Esophagus (tissue), 2 donors: ENCODE measurements around the gene CLDN16. TPM values are rescaled to one million over a fixed set of nuclear protein-coding genes. Genes with fewer than 3 reads are reported as not detected.

ENCODE experiments used
- H3K27ac ChIP-seq, 2 donors: one replicate each; pipeline ENCODE4 v1.5.1; 2013; ENCODE audit warnings: low read depth in 2 of 2, mild to moderate bottlenecking in 2 of 2, inconsistent platforms in 1 of 2, low read length in 1 of 2, moderate library complexity in 1 of 2
- H3K27me3 ChIP-seq, 2 donors: one replicate each; pipeline ENCODE4 v1.6.1; 2013; ENCODE audit warnings: low read length in 2 of 2, control low read depth in 1 of 2, mild to moderate bottlenecking in 1 of 2; ENCODE audit not compliant: insufficient read depth in 2 of 2, control insufficient read depth in 1 of 2
- H3K36me3 ChIP-seq, 2 donors: one replicate each; pipeline ENCODE4 v1.6.1; 2013; ENCODE audit warnings: low read length in 1 of 2; ENCODE audit not compliant: control insufficient read depth in 2 of 2, insufficient read depth in 2 of 2
- H3K4me1 ChIP-seq, 2 donors: one replicate each; pipeline ENCODE4 v1.6.1; 2013; ENCODE audit warnings: low read length in 1 of 2; ENCODE audit not compliant: control insufficient read depth in 2 of 2, insufficient read depth in 2 of 2
- H3K4me3 ChIP-seq, 2 donors: one replicate each; pipeline ENCODE4 v1.5.1; 2013; ENCODE audit warnings: low read length in 2 of 2, mild to moderate bottlenecking in 2 of 2, low read depth in 1 of 2, moderate library complexity in 1 of 2
- H3K9me3 ChIP-seq, 2 donors: one replicate each; pipeline ENCODE4 v1.6.1; 2013; ENCODE audit warnings: mild to moderate bottlenecking in 2 of 2, low read depth in 1 of 2, low read length in 1 of 2, moderate library complexity in 1 of 2; ENCODE audit not compliant: control insufficient read depth in 2 of 2, insufficient read depth in 1 of 2
- WGBS, 2 donors: extraction: QIAGEN DNeasy Blood & Tissue Kit; methylation state at CpG; one replicate each; pipeline ENCODE4 v1.1.7; 2013; 5-methylcytosine and 5-hydroxymethylcytosine counted together
- polyA plus RNA-seq, 2 donors: library from polyadenylated mRNA; stranded (reverse); fragments of 200-250 nt; gene quantifications; one replicate each; pipeline ENCODE4 v1.2.3, GENCODE V29; 2013
- donor health status: healthy with polysubstance abuse.
- donor health status: Bipolar disorder and iron deficiency.

The CLDN16 gene
- polyA plus RNA-seq, 2 donors = 0.05 to 0.12 TPM

- no peaks in the 10 kb centered on the region for H3K4me1 ChIP-seq
- no peaks in the 10 kb centered on the region for H3K36me3 ChIP-seq
- no peak overlapping the region for H3K27ac ChIP-seq
- no peak overlapping the region for H3K4me3 ChIP-seq
- no peaks in the 10 kb centered on the region for H3K9me3 ChIP-seq
- no peaks in the 10 kb centered on the region for H3K27me3 ChIP-seq
Observed at GRCh38 chr3:190375246-190375645, 12.7 kb upstream of the CLDN16 start.

DNA sequence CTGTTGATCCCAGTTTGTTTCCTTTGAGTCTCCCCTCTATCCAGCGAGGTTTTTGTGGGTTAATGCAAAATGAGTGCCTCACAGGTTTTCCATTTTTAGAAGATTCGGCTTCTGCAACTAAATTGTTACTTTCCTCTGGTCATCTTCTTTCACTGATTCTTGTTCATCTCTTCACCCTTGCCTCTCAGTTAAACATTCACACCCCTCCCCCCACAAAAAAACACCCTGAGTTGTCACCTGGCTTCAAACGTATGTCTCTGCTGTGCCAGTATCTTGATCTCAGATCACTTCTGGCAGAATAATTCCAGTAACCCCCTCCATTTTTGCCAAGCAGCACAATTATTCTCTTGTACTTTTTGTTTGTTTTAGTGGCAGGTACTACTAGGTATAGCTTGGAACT lies 12.3 kb upstream of the CLDN16 start:
- H3K36me3 ChIP-seq = no peaks in the 10 kb centered on the region
- H3K27ac ChIP-seq = no peak overlapping the region
- H3K27me3 ChIP-seq = no peaks in the 10 kb centered on the region
- WGBS, 2 donors = 66 to 70% methylated on average over 3 of the region's 3 CpGs
- H3K4me1 ChIP-seq = no peaks in the 10 kb centered on the region
- no peak overlapping the region for H3K4me3 ChIP-seq
- no peaks in the 10 kb centered on the region for H3K9me3 ChIP-seq

GRCh38 chr3:190378240-190378891 lies 9.6 kb upstream of the CLDN16 start:
- H3K4me1 ChIP-seq = no peaks in the 10 kb centered on the region
- no peak overlapping the region for H3K4me3 ChIP-seq
- H3K27me3 ChIP-seq = no peaks in the 10 kb centered on the region
- H3K36me3 ChIP-seq = no peaks in the 10 kb centered on the region
- H3K27ac ChIP-seq = peak overlapping the region in 1 of 2 donors; percentile 29
- no peaks in the 10 kb centered on the region for H3K9me3 ChIP-seq
- 51 to 66% methylated on average over 6 of the region's 6 CpGs for WGBS, 2 donors

- Histone ChIP-seq H3K27ac (no peak overlapping the region), H3K27me3 (no peaks in the 10 kb centered on the region), H3K4me1 (no peaks in the 10 kb centered on the region), H3K9me3 (no peaks in the 10 kb centered on the region), H3K36me3 (no peaks in the 10 kb centered on the region), H3K4me3 (no peak overlapping the region)
Observed at GRCh38 chr3:190380184-190380583, 7.8 kb upstream of the CLDN16 start.

DNA sequence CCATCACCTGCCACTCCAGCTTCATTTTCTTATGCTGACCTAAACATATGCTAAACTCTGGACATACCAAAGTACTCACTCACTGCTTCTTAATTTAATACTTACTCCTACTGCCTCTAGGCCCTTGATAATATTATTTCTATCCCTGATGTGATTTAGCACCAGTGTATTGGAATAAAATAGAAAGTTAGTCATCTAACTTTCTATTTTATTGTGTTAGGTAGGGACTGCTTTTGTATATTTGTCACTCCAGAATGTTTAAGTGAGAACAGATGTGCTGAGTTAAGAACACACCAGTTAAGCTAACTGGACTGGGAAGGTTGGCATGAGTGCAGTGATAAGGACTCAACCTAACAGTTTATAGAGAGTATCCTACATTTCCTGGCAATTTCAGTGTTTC lies 6.5 kb upstream of the CLDN16 start:
- no peak overlapping the region for H3K27ac ChIP-seq
- no peaks in the 10 kb centered on the region for H3K36me3 ChIP-seq
- H3K27me3 ChIP-seq = no peaks in the 10 kb centered on the region
- H3K4me3 ChIP-seq = no peak overlapping the region
- no peaks in the 10 kb centered on the region for H3K9me3 ChIP-seq
- H3K4me1 ChIP-seq = no peaks in the 10 kb centered on the region

- H3K4me3 ChIP-seq = no peak overlapping the region
- no peak overlapping the region for H3K27ac ChIP-seq
Observed at GRCh38 chr3:190382082-190382481, 5.9 kb upstream of the CLDN16 start.

DNA sequence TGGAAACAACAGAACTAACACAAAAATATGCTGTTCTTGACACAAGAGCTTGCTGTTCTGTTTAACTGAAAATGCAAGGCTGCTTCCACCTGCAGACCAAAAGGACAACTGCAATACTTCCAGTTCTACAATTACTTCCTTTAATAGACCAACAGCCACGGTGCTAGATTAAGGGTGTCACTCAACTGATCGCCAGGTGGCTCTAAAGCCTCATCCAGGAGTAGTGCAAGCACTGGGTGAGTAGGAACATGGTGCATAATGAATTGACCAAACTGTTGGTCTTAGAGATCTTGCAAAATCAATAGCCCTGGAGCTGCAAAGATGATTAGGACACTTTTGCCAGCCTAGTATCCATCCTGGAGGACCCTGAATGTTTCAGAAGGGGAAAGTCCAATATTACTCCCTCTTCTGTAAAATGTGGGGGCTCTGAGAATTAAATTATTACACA lies 3.6 kb upstream of the CLDN16 start:
- Histone ChIP-seq H3K9me3 (no peaks in the 10 kb centered on the region), H3K27ac (no peak overlapping the region), H3K27me3 (no peaks in the 10 kb centered on the region), H3K4me3 (no peak overlapping the region), H3K36me3 (no peaks in the 10 kb centered on the region), H3K4me1 (no peaks in the 10 kb centered on the region)
- WGBS, 2 donors = 17 to 20% methylated on average over 2 of the region's 2 CpGs

More at GRCh38 chr3:190382082-190382481, 5.9 kb upstream of the CLDN16 start:
- Histone ChIP-seq H3K36me3 (no peaks in the 10 kb centered on the region), H3K9me3 (no peaks in the 10 kb centered on the region), H3K27me3 (no peaks in the 10 kb centered on the region), H3K4me1 (no peaks in the 10 kb centered on the region)

- Histone ChIP-seq H3K4me3 (no peak overlapping the region), H3K4me1 (no peaks in the 10 kb centered on the region), H3K9me3 (no peaks in the 10 kb centered on the region), H3K27ac (no peak overlapping the region), H3K27me3 (no peaks in the 10 kb centered on the region), H3K36me3 (no peaks in the 10 kb centered on the region)
- WGBS, 2 donors = 55% methylated on average over 8 of the region's 8 CpGs
Observed at GRCh38 chr3:190385731-190386688, 2.0 kb upstream of the CLDN16 start.

GRCh38 chr3:190388703-190389102 lies 740 bp downstream of the CLDN16 start:
- no peaks in the 10 kb centered on the region for H3K27me3 ChIP-seq
- no peaks in the 10 kb centered on the region for H3K9me3 ChIP-seq
- 62 to 74% methylated on average over 3 of the region's 3 CpGs for WGBS, 2 donors
- no peaks in the 10 kb centered on the region for H3K36me3 ChIP-seq
- H3K4me3 ChIP-seq = no peak overlapping the region
- H3K27ac ChIP-seq = no peak overlapping the region
- H3K4me1 ChIP-seq = no peaks in the 10 kb centered on the region

DNA sequence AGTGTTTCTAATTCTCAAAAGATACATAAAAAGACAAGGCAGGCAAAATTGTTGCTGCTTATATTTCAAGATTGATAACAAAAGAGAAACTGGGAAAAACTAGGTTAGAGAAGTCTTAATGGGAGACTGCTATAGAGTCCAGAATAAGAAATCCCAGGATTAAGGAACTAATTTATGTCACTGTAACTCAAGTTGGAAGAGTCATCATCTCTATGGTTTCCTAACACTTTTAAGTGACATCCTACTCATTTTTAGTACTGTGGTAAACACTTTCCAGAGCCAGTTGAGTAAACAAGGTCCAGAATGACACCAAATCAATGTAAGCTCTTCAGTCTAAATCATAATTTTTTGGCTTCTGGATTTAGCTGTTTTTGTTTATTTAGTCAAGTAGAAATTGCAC lies 8.0 kb downstream of the CLDN16 start:
- no peaks in the 10 kb centered on the region for H3K27me3 ChIP-seq
- H3K36me3 ChIP-seq = no peaks in the 10 kb centered on the region
- H3K4me1 ChIP-seq = no peaks in the 10 kb centered on the region
- no peak overlapping the region for H3K4me3 ChIP-seq
- H3K9me3 ChIP-seq = no peaks in the 10 kb centered on the region
- H3K27ac ChIP-seq = no peak overlapping the region
